HEK293 (cell line): ENCODE data around the gene TMCO2.

ENCODE experiments used
- CTCF ChIA-PET: fragments of 350-600 bp; formaldehyde crosslinking; extraction: SDS; loops from one replicate; lab custom pipeline; 2021; ENCODE audit warnings: antibody characterized with exemption; lab: Yijun Ruan, JAX
- POLR2A ChIA-PET: fragments of 300-600 bp; formaldehyde crosslinking; extraction: SDS; loops from one replicate; lab custom pipeline; 2020; ENCODE audit warnings: antibody characterized with exemption, inconsistent platforms; lab: Yijun Ruan, JAX
- H3K27ac ChIP-seq: fragments of 200-500 bp; sonication (Bioruptor generic); 2 replicates; pipeline ENCODE4 v1.5.1; 2014; ENCODE audit warnings: low read depth, low read length, control low read depth, inconsistent platforms; ENCODE audit errors: extremely low read depth
- H3K36me3 ChIP-seq, 2 experiments: fragments of 200-500 bp in 1 of 2; sonication (Bioruptor generic) in 1 of 2; 1 replicate in 1 of 2; 2 replicates in 1 of 2; pipeline ENCODE4 v1.5.1; 2014 to 2017; ENCODE audit warnings: inconsistent platforms in 2 of 2, low read length in 2 of 2; ENCODE audit not compliant: control insufficient read depth in 2 of 2, insufficient read depth in 1 of 2
- H3K4me1 ChIP-seq: fragments of 200-500 bp; sonication (Bioruptor generic); 2 replicates; pipeline ENCODE4 v1.5.1; 2014; ENCODE audit warnings: mild to moderate bottlenecking, low read length, inconsistent platforms; ENCODE audit not compliant: control insufficient read depth, insufficient read depth
- H3K4me3 ChIP-seq: 2 replicates; pipeline ENCODE4 v1.5.1; 2011; ENCODE audit warnings: low read depth, mild to moderate bottlenecking, control low read depth, low read length, moderate library complexity
- H3K9me3 ChIP-seq: fragments of 200-500 bp; sonication (Bioruptor generic); 2 replicates; pipeline ENCODE4 v1.5.1; 2014; ENCODE audit warnings: low read depth, low read length, inconsistent platforms; ENCODE audit not compliant: control insufficient read depth, insufficient read depth
- KLF7 ChIP-seq: fragments of 450-650 bp; formaldehyde crosslinking; IDR thresholded peaks from 2 replicates; pipeline ENCODE4 v1.5.1; 2016; ENCODE audit warnings: missing biosample characterization, missing genetic modification characterization, borderline replicate concordance
- MEIS1 ChIP-seq: sonication (generic); formaldehyde crosslinking; IDR thresholded peaks from 2 replicates; pipeline ENCODE4 v1.8.1; 2022; ENCODE audit warnings: missing genetic modification reagents, mild to moderate bottlenecking, borderline replicate concordance
- SETDB1 ChIP-seq: IDR thresholded peaks from one replicate; pipeline ENCODE4 v1.6.1; 2017; ENCODE audit warnings: mild to moderate bottlenecking, low read length, moderate library complexity, mixed read lengths; ENCODE audit not compliant: insufficient read length
- ZBTB17 ChIP-seq: fragments of 450-650 bp; formaldehyde crosslinking; IDR thresholded peaks from 2 replicates; pipeline ENCODE4 v1.5.1; 2016; ENCODE audit warnings: missing biosample characterization, missing genetic modification characterization
- ZBTB7A ChIP-seq: fragments of 450-650 bp; formaldehyde crosslinking; IDR thresholded peaks from 2 replicates; pipeline ENCODE4 v1.5.1; 2016; ENCODE audit warnings: low read depth, missing biosample characterization, missing genetic modification characterization
- ZBTB8A ChIP-seq: fragments of 450-650 bp; formaldehyde crosslinking; IDR thresholded peaks from 2 replicates; pipeline ENCODE4 v1.5.1; 2016; ENCODE audit warnings: missing biosample characterization, missing genetic modification characterization
- ZFP37 ChIP-seq: fragments of 450-650 bp; formaldehyde crosslinking; IDR thresholded peaks from 2 replicates; pipeline ENCODE4 v1.5.1; 2016; ENCODE audit warnings: missing biosample characterization, missing genetic modification characterization
- ZIC2 ChIP-seq: fragments of 450-650 bp; formaldehyde crosslinking; IDR thresholded peaks from 2 replicates; pipeline ENCODE4 v1.5.1; 2016; ENCODE audit warnings: missing biosample characterization, missing genetic modification characterization
- ZNF133 ChIP-seq: fragments of 450-650 bp; formaldehyde crosslinking; IDR thresholded peaks from 2 replicates; pipeline ENCODE4 v1.5.1; 2016; ENCODE audit warnings: missing biosample characterization, missing genetic modification characterization
- ZNF157 ChIP-seq: fragments of 450-650 bp; formaldehyde crosslinking; IDR thresholded peaks from 2 replicates; pipeline ENCODE4 v1.5.1; 2016; ENCODE audit warnings: missing biosample characterization, missing genetic modification characterization
- ZNF202 ChIP-seq: fragments of 450-650 bp; formaldehyde crosslinking; IDR thresholded peaks from 2 replicates; pipeline ENCODE4 v1.5.1; 2016; ENCODE audit warnings: missing biosample characterization, missing genetic modification characterization, borderline replicate concordance
- ZNF211 ChIP-seq: fragments of 450-650 bp; formaldehyde crosslinking; IDR thresholded peaks from 2 replicates; pipeline ENCODE4 v1.5.1; 2016; ENCODE audit warnings: low read depth, missing biosample characterization, missing genetic modification characterization
- ZNF292 ChIP-seq: fragments of 450-650 bp; formaldehyde crosslinking; IDR thresholded peaks from 2 replicates; pipeline ENCODE4 v1.5.1; 2016; ENCODE audit warnings: low read depth, missing biosample characterization, missing genetic modification characterization, borderline replicate concordance
- ZNF311 ChIP-seq: fragments of 450-650 bp; formaldehyde crosslinking; IDR thresholded peaks from 2 replicates; pipeline ENCODE4 v1.5.1; 2017; ENCODE audit warnings: missing biosample characterization, missing genetic modification characterization, borderline replicate concordance
- ZNF473 ChIP-seq: fragments of 450-650 bp; formaldehyde crosslinking; IDR thresholded peaks from 2 replicates; pipeline ENCODE4 v1.5.1; 2017; ENCODE audit warnings: missing biosample characterization, missing genetic modification characterization
- ZNF529 ChIP-seq: fragments of 450-650 bp; formaldehyde crosslinking; IDR thresholded peaks from 2 replicates; pipeline ENCODE4 v1.5.1; 2017; ENCODE audit warnings: missing genetic modification characterization, missing biosample characterization; ENCODE audit not compliant: insufficient replicate concordance
- ZNF530 ChIP-seq: fragments of 450-650 bp; formaldehyde crosslinking; IDR thresholded peaks from 2 replicates; pipeline ENCODE4 v1.5.1; 2016; ENCODE audit warnings: low read depth, missing biosample characterization, missing genetic modification characterization
- ZNF585B ChIP-seq: fragments of 450-650 bp; formaldehyde crosslinking; IDR thresholded peaks from 2 replicates; pipeline ENCODE4 v1.5.1; 2016; ENCODE audit warnings: missing biosample characterization, missing genetic modification characterization
- ZNF626 ChIP-seq: fragments of 450-650 bp; sonication (Bioruptor Pico); formaldehyde crosslinking; IDR thresholded peaks from 2 replicates; pipeline ENCODE4 v1.5.1; 2018; ENCODE audit warnings: missing biosample characterization, missing genetic modification characterization, inconsistent platforms
- ZNF677 ChIP-seq: fragments of 450-650 bp; IDR thresholded peaks from 2 replicates; pipeline ENCODE4 v1.5.0; 2018; ENCODE audit warnings: missing biosample characterization, mild to moderate bottlenecking, missing genetic modification characterization, moderate library complexity
- ZNF768 ChIP-seq: fragments of 450-650 bp; formaldehyde crosslinking; IDR thresholded peaks from 2 replicates; pipeline ENCODE4 v1.5.1; 2018; ENCODE audit warnings: missing biosample characterization, mild to moderate bottlenecking, missing genetic modification characterization
- ZNF830 ChIP-seq: fragments of 450-650 bp; IDR thresholded peaks from 2 replicates; pipeline ENCODE4 v1.5.0; 2018; ENCODE audit warnings: missing biosample characterization, missing genetic modification characterization, low read depth, mild to moderate bottlenecking, moderate library complexity
- TF ChIP-seq, protein P1 (sequence below): fragments of 450-650 bp; formaldehyde crosslinking; IDR thresholded peaks from 2 replicates; pipeline ENCODE4 v1.5.1; 2016; ENCODE audit warnings: missing biosample characterization, missing genetic modification characterization
- TF ChIP-seq, protein P2 (sequence below): fragments of 450-650 bp; formaldehyde crosslinking; IDR thresholded peaks from 2 replicates; pipeline ENCODE4 v1.5.1; 2016; ENCODE audit warnings: missing biosample characterization, missing genetic modification characterization
- TF ChIP-seq, protein P3 (sequence below): fragments of 450-650 bp; formaldehyde crosslinking; IDR thresholded peaks from 2 replicates; pipeline ENCODE4 v1.5.1; 2016; ENCODE audit warnings: missing biosample characterization, missing genetic modification characterization

TMCO2 gene

DNA sequence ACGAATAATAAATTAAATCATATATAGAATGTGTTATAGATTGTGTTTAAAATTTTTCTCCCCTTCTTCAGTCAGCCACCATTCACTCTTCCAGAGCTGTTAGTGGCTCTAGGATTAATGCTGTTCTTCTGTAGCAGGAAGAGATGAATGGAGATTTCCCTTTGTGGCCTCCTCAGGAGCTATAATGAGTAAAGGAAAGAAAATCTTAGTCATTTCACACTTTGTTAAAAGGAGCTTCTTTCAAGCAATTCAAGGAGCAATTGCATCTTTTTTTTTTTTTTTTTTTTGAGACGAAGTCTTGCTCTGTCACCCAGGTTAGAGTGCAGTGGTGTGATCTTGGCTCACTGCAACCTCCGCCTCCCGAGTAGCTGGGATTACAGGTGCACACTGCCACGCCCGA, 23.7 kb upstream of the TMCO2 start:
- TF ChIP-seq ZNF768 (tag by site-specific recombination) (no peak), ZBTB8A (no peak), ZBTB7A (tag by site-specific recombination) (no peak), ZNF211 (tag by site-specific recombination) (no peak), ZNF626 (tag by site-specific recombination) (no peak), ZNF830 (tag by site-specific recombination) (no peak), ZNF529 (no peak), ZNF585B (tag by site-specific recombination) (no peak), MEIS1 (CRISPR knock-in tag) (no peak), ZNF202 (tag by site-specific recombination) (no peak), ZNF311 (tag by site-specific recombination) (no peak), ZNF473 (tag by site-specific recombination) (no peak), ZNF133 (tag by site-specific recombination) (no peak), ZFP37 (no peak)
- TF ChIP-seq, protein P1, sequence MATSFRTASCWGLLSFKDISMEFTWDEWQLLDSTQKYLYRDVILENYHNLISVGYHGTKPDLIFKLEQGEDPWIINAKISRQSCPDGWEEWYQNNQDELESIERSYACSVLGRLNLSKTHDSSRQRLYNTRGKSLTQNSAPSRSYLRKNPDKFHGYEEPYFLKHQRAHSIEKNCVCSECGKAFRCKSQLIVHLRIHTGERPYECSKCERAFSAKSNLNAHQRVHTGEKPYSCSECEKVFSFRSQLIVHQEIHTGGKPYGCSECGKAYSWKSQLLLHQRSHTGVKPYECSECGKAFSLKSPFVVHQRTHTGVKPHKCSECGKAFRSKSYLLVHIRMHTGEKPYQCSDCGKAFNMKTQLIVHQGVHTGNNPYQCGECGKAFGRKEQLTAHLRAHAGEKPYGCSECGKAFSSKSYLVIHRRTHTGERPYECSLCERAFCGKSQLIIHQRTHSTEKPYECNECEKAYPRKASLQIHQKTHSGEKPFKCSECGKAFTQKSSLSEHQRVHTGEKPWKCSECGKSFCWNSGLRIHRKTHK (tag by site-specific recombination), result no peak
- TF ChIP-seq, all 188 proteins: peak for 0
- H3K27ac ChIP-seq, result no peak overlapping the region
- ChIA-PET CTCF (no interaction called here), POLR2A (interaction anchor here (0.6 to 0.7 kb wide), 2 partner anchors 24 to 26 kb away, joined by 3 read pairs; partner anchors contain the start of gene TMCO2)
- H3K4me1 ChIP-seq, result no peaks in the 10 kb centered on the region
- H3K36me3 ChIP-seq, result peaks cover 0 to 21% of the 10 kb centered on the region in 2 experiments; a peak in 2 of 3 replicates
- no peaks in the 10 kb centered on the region for H3K9me3 ChIP-seq
- H3K4me3 ChIP-seq, result no peak overlapping the region

DNA sequence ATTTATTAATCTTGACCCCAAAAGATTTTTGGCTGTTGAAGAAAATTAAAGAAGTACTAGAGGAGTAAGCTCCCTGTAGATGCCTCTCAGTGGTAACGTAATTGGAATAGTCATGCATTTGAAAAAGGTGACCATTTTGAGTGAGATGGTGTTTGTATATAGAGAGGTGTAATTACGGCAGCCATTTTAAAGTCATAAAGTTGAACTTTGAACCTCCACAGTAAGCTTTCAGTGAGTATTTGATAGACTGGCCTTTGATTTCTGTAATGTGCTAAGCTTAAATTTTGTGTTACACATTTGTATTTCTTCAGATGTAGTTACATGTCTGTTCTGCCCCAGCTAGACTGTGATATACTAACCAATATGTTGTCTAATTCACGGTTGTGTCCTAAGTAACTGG, 21.5 kb upstream of the TMCO2 start:
- POLR2A ChIA-PET, result interaction anchor here (0.6 to 0.9 kb wide), 2 partner anchors 31 to 48 kb away, joined by 3 to 8 read pairs; partner anchors contain the start of gene ZMPSTE24
- H3K36me3 ChIP-seq, result peaks cover 5 to 22% of the 10 kb centered on the region in 2 experiments; a peak in 2 of 3 replicates
- CTCF ChIA-PET, result interaction anchor here (0.6 to 1.0 kb wide), 5 partner anchors 13 to 305 kb away, joined by 3 to 4 read pairs (median 3); partner anchors contain the start of gene RLF
- TF ChIP-seq ZNF677 (tag by site-specific recombination), result no peak
- TF ChIP-seq ZNF157 (tag by site-specific recombination), result no peak
- no peak for TF ChIP-seq KLF7 (tag by site-specific recombination)
- TF ChIP-seq, protein P2, sequence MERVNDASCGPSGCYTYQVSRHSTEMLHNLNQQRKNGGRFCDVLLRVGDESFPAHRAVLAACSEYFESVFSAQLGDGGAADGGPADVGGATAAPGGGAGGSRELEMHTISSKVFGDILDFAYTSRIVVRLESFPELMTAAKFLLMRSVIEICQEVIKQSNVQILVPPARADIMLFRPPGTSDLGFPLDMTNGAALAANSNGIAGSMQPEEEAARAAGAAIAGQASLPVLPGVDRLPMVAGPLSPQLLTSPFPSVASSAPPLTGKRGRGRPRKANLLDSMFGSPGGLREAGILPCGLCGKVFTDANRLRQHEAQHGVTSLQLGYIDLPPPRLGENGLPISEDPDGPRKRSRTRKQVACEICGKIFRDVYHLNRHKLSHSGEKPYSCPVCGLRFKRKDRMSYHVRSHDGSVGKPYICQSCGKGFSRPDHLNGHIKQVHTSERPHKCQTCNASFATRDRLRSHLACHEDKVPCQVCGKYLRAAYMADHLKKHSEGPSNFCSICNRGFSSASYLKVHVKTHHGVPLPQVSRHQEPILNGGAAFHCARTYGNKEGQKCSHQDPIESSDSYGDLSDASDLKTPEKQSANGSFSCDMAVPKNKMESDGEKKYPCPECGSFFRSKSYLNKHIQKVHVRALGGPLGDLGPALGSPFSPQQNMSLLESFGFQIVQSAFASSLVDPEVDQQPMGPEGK (tag by site-specific recombination), result no peak
- TF ChIP-seq ZIC2 (tag by site-specific recombination), result no peak
- TF ChIP-seq ZNF530 (tag by site-specific recombination), result no peak
- no peak for TF ChIP-seq SETDB1
- TF ChIP-seq ZNF292 (tag by site-specific recombination), result no peak
- no peak for TF ChIP-seq ZBTB17 (tag by site-specific recombination)
- TF ChIP-seq, protein P3, sequence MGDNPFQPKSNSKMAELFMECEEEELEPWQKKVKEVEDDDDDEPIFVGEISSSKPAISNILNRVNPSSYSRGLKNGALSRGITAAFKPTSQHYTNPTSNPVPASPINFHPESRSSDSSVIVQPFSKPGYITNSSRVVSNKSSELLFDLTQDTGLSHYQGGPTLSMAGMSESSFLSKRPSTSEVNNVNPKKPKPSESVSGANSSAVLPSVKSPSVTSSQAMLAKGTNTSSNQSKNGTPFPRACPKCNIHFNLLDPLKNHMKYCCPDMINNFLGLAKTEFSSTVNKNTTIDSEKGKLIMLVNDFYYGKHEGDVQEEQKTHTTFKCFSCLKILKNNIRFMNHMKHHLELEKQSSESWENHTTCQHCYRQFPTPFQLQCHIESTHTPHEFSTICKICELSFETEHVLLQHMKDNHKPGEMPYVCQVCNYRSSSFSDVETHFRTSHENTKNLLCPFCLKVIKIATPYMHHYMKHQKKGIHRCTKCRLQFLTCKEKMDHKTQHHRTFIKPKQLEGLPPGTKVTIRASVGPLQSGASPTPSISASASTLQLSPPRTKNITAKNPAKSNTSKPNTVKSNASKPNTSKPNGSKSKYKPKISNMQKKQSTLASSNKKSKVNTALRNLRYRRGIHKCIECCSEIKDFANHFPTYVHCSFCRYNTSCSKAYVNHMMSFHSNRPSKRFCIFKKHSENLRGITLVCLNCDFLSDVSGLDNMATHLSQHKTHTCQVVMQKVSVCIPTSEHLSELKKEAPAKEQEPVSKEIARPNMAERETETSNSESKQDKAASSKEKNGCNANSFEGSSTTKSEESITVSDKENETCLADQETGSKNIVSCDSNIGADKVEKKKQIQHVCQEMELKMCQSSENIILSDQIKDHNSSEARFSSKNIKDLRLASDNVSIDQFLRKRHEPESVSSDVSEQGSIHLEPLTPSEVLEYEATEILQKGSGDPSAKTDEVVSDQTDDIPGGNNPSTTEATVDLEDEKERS (tag by site-specific recombination), result no peak
- no peak overlapping the region for H3K27ac ChIP-seq
- no peak overlapping the region for H3K4me3 ChIP-seq
- no peaks in the 10 kb centered on the region for H3K4me1 ChIP-seq
- H3K9me3 ChIP-seq, result no peaks in the 10 kb centered on the region
